Activated CD4-positive, alpha-beta T cell treated with anti-CD3 and anti-CD28 coated beads, Interleukin-2, Interleukin-4, amounts not matched to agents 100 ng/mL and 50 ng/mL, durations not matched to agents 16 hours and 8 hours (primary cell): ENCODE measurements around the gene EXOC4.
"Not testable (repeated sequence)": the region's sequence is repeated elsewhere in the genome, so short reads cannot be mapped to it uniquely, and the experiment has no call there.

Experiments
- DNase-seq: peaks from one replicate; pipeline ENCODE4 v3.0.0-alpha.2; 2020; ENCODE audit warnings: low spot score

EXOC4 gene

GRCh38 chr7:133315332-133316040, 62.6 kb downstream of the EXOC4 start:
- DNase-seq, result no peak

- no peak for DNase-seq
Observed at GRCh38 chr7:133319842-133320241, 67.0 kb downstream of the EXOC4 start.

GRCh38 chr7:133320891-133321290, 68.0 kb downstream of the EXOC4 start:
- DNase-seq, result no peak

- not testable (repeated sequence) for DNase-seq
Observed at GRCh38 chr7:133321366-133321765, 68.5 kb downstream of the EXOC4 start.

- DNase-seq, result not testable (repeated sequence)
Observed at GRCh38 chr7:133326745-133327144, 73.9 kb downstream of the EXOC4 start.

GRCh38 chr7:133328021-133328420, 75.1 kb downstream of the EXOC4 start:
- DNase-seq, result not testable (repeated sequence)

GRCh38 chr7:133330085-133330484, 77.2 kb downstream of the EXOC4 start:
- no peak for DNase-seq

- DNase-seq, result no peak
Observed at GRCh38 chr7:133331861-133332260, 79.0 kb downstream of the EXOC4 start.

GRCh38 chr7:133339772-133340171, 86.9 kb downstream of the EXOC4 start:
- DNase-seq, result no peak

GRCh38 chr7:133344275-133344674, 91.4 kb downstream of the EXOC4 start:
- DNase-seq, result no peak

- no peak for DNase-seq
Observed at GRCh38 chr7:133345690-133346421, 93.0 kb downstream of the EXOC4 start.

GRCh38 chr7:133348250-133348649, 95.4 kb downstream of the EXOC4 start:
- DNase-seq, result no peak

GRCh38 chr7:133349101-133349500, 96.2 kb downstream of the EXOC4 start:
- no peak for DNase-seq

- no peak for DNase-seq
Observed at GRCh38 chr7:133352430-133352829, 99.6 kb downstream of the EXOC4 start.

GRCh38 chr7:133353775-133354174, 100.9 kb downstream of the EXOC4 start:
- DNase-seq, result no peak

GRCh38 chr7:133354546-133355324, 101.9 kb downstream of the EXOC4 start:
- DNase-seq, result no peak

GRCh38 chr7:133355325-133355708, 102.4 kb downstream of the EXOC4 start:
- DNase-seq, result no peak

- DNase-seq, result no peak
Observed at GRCh38 chr7:133355822-133356221, 102.9 kb downstream of the EXOC4 start.

GRCh38 chr7:133358708-133359107, 105.8 kb downstream of the EXOC4 start:
- DNase-seq, result no peak

GRCh38 chr7:133359449-133359848, 106.6 kb downstream of the EXOC4 start:
- no peak for DNase-seq

- DNase-seq, result no peak
Observed at GRCh38 chr7:133360201-133360600, 107.3 kb downstream of the EXOC4 start.

GRCh38 chr7:133361806-133362205, 108.9 kb downstream of the EXOC4 start:
- DNase-seq, result no peak
